ENCODE measurements around the gene HIVEP1.

Gene HIVEP1

GRCh38 chr6:12169377-12169776, 157.3 kb downstream of the HIVEP1 start:
- DNase-seq (ENCODE audit: low read depth), result no peak
- H3K4me3 ChIP-seq (ENCODE audit: low read length), result no peak overlapping the region
- TF ChIP-seq CTCF (conservative IDR thresholded peaks at IDR 0.05; ENCODE audit: low read length), result no peak

DNA sequence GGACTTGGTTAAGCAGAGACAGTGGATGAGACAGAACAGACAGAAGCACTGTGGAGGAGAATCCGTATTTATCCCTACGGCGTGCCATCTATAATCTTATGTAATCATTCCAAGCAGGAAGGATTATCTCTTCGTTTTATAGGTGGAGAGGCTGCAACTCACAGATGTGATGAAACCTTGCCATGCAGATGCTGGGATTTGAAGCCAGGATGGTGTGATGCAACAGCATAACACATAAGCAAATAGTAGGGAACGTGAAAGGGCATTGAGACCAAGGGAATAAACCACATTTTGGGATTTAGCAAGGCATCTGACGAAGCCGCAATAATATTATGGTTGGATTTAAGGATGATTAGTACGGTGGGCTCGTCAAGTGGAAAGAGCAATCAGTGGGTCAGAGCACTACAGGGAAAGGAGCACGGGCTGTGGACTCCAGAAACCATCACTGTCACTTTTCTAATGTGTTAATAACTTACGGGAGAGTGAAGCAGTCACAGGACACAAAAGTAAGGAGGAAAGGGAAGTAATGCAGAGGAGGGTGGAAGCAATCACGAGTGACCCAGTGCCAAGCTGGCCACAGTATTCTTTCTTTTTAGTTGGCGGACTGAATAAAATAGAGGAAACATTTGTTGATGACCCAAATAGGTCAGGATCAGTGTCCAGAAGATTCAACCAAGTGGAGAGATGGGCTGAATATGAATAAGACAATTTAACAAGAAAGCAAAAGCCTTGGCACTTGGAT, 158.4 kb downstream of the HIVEP1 start:
- peak; percentile 60 for DNase-seq (ENCODE audit: low read depth)
- H3K4me3 ChIP-seq (ENCODE audit: low read length), result no peak overlapping the region
- no peak for TF ChIP-seq CTCF (conservative IDR thresholded peaks at IDR 0.05; ENCODE audit: low read length)

GRCh38 chr6:12171717-12172116, 159.6 kb downstream of the HIVEP1 start:
- TF ChIP-seq CTCF (conservative IDR thresholded peaks at IDR 0.05; ENCODE audit: low read length), result no peak
- no peak for DNase-seq (ENCODE audit: low read depth)
- no peak overlapping the region for H3K4me3 ChIP-seq (ENCODE audit: low read length)

GRCh38 chr6:12172572-12172971, 160.5 kb downstream of the HIVEP1 start:
- no peak for TF ChIP-seq CTCF (conservative IDR thresholded peaks at IDR 0.05; ENCODE audit: low read length)
- no peak for DNase-seq (ENCODE audit: low read depth)
- no peak overlapping the region for H3K4me3 ChIP-seq (ENCODE audit: low read length)

DNA sequence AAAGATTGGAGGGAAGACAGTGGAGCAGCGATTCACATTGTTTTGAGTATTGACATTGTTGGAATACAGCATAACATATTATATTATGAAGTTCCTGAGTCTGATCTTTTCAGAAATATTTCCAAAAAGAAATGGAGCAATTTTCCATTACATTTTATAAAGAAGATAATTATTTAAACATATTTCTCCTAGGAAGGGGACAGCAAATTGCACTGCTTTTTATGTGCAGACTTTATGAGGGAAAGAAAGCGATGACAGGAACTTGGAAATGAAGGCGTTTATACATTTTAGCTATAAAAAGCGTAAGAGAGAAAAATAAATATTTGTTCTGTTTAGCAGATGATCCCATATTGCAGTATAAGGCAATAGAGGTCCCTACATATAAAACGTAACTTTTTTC, 161.1 kb downstream of the HIVEP1 start:
- DNase-seq (ENCODE audit: low read depth), result no peak
- H3K4me3 ChIP-seq (ENCODE audit: low read length), result no peak overlapping the region
- TF ChIP-seq CTCF (conservative IDR thresholded peaks at IDR 0.05; ENCODE audit: low read length), result no peak

DNA sequence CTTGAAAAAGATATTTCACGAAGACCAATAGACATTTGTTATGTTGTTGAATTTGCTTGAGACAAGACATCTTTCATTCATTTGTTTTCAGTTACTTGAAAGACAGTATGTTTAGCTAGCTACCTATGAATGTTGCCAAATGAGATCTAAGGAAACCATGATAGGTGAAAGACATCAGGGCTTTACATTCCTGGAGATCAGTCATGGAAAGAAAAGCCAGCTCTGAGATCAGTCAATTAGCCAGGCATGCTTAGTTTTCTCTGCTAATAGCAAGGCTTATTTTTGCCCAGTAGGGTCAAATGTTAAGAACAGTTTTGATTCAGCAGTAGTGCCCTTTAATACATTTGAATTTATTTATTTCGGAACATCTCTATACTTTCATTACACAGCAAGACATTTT, 161.5 kb downstream of the HIVEP1 start:
- no peak for DNase-seq (ENCODE audit: low read depth)
- TF ChIP-seq CTCF (conservative IDR thresholded peaks at IDR 0.05; ENCODE audit: low read length), result no peak
- H3K4me3 ChIP-seq (ENCODE audit: low read length), result no peak overlapping the region

GRCh38 chr6:12174878-12175277, 162.8 kb downstream of the HIVEP1 start:
- TF ChIP-seq CTCF (conservative IDR thresholded peaks at IDR 0.05; ENCODE audit: low read length), result no peak
- no peak for DNase-seq (ENCODE audit: low read depth)
- H3K4me3 ChIP-seq (ENCODE audit: low read length), result no peak overlapping the region
